Cardiac muscle cell (in vitro differentiated cells and primary cell): ENCODE data around the gene FOXRED1. TPM values are rescaled to one million over a fixed set of nuclear protein-coding genes. Genes with fewer than 3 reads are reported as not detected.
"Not testable (repeated sequence)": the region's sequence is repeated elsewhere in the genome, so short reads cannot be mapped to it uniquely, and the experiment has no call there.

Experiments used
- DNase-seq, 2 donors: peaks; one replicate each; pipeline versions ENCODE4 v3.0.0 to v3.0.0-alpha.2; 2010 to 2017; ENCODE audit warnings: low read depth in 1 of 2, low spot score in 1 of 2
- H3K27ac ChIP-seq: fragments of 200-600 bp; sonication (generic); 2 replicates; pipeline ENCODE4 v1.5.1; 2016
- H3K27me3 ChIP-seq: fragments of 200-600 bp; sonication (generic); 2 replicates; pipeline ENCODE4 v1.6.0; 2016; ENCODE audit warnings: control low read depth
- H3K36me3 ChIP-seq: fragments of 200-600 bp; sonication (generic); 2 replicates; pipeline ENCODE4 v1.5.1; 2016; ENCODE audit warnings: control low read depth
- H3K4me1 ChIP-seq: fragments of 200-600 bp; sonication (generic); 2 replicates; pipeline ENCODE4 v1.8.1; 2017; ENCODE audit warnings: low read depth, mild to moderate bottlenecking, mixed run types
- H3K4me3 ChIP-seq: fragments of 200-600 bp; sonication (generic); 2 replicates; pipeline ENCODE4 v1.5.1; 2016; ENCODE audit warnings: mild to moderate bottlenecking
- H3K9me3 ChIP-seq: fragments of 200-600 bp; sonication (generic); 2 replicates; pipeline ENCODE4 v1.5.1; 2017; ENCODE audit warnings: low read depth, mild to moderate bottlenecking, control low read depth
- polyA plus RNA-seq: library from polyadenylated mRNA; unstranded; fragments of >200 nt; fragmentation: Nextera tagmentation; extraction: Ambion mirVana; gene quantifications from 2 replicates; pipeline ENCODE4 v1.2.1, GENCODE V29; 2016
- total RNA-seq: library from RNA; depleted of rRNA; stranded (reverse); fragments of >200 nt; gene quantifications from 2 replicates; pipeline ENCODE4 v1.2.3, GENCODE V29; 2016
- TF ChIP-seq, protein P1 (sequence below): IDR thresholded peaks from 2 replicates; pipeline ENCODE4 v1.5.1; 2012; ENCODE audit warnings: low read depth, mild to moderate bottlenecking, low read length

Gene FOXRED1
- total and polyA plus RNA-seq, 2 experiments from 2014 or later, result 38.5 to 68.5 TPM

DNA sequence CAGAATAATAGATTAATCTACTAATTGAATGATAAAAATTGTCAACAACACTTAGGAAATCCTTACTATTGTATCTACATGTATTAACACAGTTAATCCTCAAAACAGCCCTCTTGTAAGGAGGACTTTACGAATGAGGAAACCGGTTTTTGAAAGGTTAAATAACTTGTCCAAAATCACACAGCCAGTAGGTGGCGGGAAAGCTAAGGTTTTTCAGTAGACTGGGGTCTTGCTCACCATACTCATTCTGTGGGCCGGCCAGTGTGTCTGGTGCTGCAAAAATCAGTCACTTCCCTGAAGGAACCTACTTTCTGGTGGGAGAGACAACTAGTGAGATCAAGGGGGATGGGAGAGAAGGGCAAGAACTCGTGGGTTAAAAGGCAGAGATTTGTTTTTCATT, 38.8 kb downstream of the FOXRED1 start:
- TF ChIP-seq, protein P1, sequence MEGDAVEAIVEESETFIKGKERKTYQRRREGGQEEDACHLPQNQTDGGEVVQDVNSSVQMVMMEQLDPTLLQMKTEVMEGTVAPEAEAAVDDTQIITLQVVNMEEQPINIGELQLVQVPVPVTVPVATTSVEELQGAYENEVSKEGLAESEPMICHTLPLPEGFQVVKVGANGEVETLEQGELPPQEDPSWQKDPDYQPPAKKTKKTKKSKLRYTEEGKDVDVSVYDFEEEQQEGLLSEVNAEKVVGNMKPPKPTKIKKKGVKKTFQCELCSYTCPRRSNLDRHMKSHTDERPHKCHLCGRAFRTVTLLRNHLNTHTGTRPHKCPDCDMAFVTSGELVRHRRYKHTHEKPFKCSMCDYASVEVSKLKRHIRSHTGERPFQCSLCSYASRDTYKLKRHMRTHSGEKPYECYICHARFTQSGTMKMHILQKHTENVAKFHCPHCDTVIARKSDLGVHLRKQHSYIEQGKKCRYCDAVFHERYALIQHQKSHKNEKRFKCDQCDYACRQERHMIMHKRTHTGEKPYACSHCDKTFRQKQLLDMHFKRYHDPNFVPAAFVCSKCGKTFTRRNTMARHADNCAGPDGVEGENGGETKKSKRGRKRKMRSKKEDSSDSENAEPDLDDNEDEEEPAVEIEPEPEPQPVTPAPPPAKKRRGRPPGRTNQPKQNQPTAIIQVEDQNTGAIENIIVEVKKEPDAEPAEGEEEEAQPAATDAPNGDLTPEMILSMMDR, result peak; percentile 64
- no peak overlapping the region for H3K27ac ChIP-seq
- no peak overlapping the region for H3K4me3 ChIP-seq
- H3K4me1 ChIP-seq, result peaks cover 4% of the 10 kb centered on the region
- no peaks in the 10 kb centered on the region for H3K36me3 ChIP-seq
- DNase-seq, result peak; percentile 66 to 76
- no peaks in the 10 kb centered on the region for H3K27me3 ChIP-seq
- no peaks in the 10 kb centered on the region for H3K9me3 ChIP-seq

DNA sequence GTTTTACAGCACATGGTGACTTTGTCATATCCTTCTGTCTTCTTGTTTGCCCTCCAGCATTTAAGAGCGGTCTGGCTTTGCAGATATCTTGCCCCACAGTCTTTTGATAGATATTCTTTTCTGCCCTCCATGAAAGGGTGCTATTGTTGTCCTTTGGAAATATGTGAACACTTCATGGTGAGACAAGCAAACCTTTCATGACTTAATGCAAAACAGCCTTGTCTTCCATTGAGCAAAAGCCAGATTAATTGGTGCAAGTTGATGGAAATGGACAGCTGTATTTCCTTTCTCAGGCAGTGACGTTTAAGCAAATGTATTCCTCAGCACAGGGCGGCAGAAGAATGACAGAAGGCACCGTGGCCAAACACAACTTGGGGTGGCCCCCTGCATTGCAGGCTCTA, 39.3 kb downstream of the FOXRED1 start:
- Histone ChIP-seq H3K27me3 (no peaks in the 10 kb centered on the region), H3K4me1 (peaks cover 4% of the 10 kb centered on the region), H3K27ac (no peak overlapping the region), H3K36me3 (no peaks in the 10 kb centered on the region), H3K4me3 (no peak overlapping the region), H3K9me3 (no peaks in the 10 kb centered on the region)
- DNase-seq, result no peak
- TF ChIP-seq, protein P1, result no peak

DNA sequence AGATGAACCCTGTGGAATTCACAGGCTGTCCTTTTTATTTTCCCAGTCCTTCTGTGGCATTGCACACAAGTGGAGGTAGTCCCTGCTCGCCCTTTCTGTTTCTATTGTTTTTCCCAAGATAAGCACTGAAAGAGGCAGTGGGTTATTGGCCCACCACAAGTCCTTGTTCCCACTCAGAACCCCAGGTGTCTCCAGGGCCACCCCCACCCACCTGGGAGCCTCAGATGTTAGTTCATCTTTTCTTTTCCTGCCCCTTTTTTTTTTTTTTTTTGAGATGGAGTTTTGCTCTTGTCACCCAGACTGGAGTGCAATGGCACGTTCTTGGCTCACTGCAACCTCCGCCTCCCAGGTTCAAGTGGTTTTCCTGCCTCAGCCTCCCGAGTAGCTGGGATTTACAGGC, 39.8 kb downstream of the FOXRED1 start:
- not testable (repeated sequence) for H3K27ac ChIP-seq, H3K27me3 ChIP-seq, DNase-seq, H3K4me1 ChIP-seq, H3K36me3 ChIP-seq, H3K9me3 ChIP-seq, H3K4me3 ChIP-seq

DNA sequence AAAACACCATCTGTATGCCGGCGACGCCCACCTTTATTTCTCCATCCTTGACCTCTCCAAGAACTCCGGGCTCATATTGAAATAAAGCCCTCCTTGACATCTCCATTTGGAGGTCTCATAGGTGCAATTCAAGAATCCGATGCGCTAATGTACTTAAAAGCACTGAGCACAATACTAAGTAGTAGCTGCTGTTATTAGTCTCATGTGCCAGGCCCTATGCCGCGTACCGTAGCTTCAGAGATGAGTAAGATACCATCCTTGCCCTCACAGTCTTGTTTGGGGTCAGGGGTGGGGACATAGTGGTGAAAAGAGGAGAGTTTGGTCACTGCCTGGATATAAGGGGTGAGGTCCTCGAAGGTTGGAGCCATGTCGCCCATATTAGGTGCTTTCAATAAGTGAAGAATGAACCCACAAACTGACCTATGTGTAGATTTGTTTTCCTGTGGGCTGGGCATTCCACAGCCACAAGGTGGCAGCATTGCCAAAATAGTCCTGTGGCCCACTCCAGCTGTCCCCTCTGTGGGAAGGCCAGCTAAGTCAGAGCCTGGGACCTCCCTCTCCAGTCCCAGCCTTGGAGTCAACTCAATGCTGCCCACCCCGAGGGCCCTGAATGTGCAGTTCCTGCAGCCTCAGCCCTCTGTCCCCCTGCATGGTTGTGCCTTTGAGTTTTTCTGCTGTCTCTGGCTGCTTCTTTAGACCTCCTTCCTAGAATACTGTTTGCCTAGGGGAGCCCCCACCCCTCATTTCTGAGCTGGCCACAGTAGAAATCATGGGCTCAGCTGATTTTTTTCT, 41.4 kb downstream of the FOXRED1 start:
- Histone ChIP-seq H3K4me3 (no peak overlapping the region), H3K27me3 (no peaks in the 10 kb centered on the region), H3K36me3 (no peaks in the 10 kb centered on the region), H3K4me1 (no peaks in the 10 kb centered on the region), H3K27ac (no peak overlapping the region), H3K9me3 (no peaks in the 10 kb centered on the region)
- DNase-seq, result peak; percentile 85
- TF ChIP-seq, protein P1, result peak; percentile 92

DNA sequence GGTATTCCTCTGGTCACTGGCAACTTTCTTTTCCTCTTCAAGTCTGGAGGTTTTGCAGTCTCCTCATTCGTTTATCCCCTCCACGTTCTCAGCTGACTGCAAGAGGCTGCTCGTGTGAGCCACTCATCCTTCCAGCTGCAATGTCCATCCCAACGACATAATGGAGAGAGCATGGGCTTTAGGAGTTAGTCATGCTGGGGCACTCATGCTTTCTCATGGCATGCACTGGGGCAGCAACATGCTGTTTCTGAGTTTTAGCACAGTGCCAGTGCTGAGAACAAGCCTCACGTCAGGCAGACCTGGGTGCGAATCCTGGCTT, 42.0 kb downstream of the FOXRED1 start:
- H3K4me1 ChIP-seq, result no peaks in the 10 kb centered on the region
- H3K27ac ChIP-seq, result no peak overlapping the region
- TF ChIP-seq, protein P1, result no peak
- no peak overlapping the region for H3K4me3 ChIP-seq
- H3K27me3 ChIP-seq, result no peaks in the 10 kb centered on the region
- DNase-seq, result no peak
- no peaks in the 10 kb centered on the region for H3K9me3 ChIP-seq
- no peaks in the 10 kb centered on the region for H3K36me3 ChIP-seq

DNA sequence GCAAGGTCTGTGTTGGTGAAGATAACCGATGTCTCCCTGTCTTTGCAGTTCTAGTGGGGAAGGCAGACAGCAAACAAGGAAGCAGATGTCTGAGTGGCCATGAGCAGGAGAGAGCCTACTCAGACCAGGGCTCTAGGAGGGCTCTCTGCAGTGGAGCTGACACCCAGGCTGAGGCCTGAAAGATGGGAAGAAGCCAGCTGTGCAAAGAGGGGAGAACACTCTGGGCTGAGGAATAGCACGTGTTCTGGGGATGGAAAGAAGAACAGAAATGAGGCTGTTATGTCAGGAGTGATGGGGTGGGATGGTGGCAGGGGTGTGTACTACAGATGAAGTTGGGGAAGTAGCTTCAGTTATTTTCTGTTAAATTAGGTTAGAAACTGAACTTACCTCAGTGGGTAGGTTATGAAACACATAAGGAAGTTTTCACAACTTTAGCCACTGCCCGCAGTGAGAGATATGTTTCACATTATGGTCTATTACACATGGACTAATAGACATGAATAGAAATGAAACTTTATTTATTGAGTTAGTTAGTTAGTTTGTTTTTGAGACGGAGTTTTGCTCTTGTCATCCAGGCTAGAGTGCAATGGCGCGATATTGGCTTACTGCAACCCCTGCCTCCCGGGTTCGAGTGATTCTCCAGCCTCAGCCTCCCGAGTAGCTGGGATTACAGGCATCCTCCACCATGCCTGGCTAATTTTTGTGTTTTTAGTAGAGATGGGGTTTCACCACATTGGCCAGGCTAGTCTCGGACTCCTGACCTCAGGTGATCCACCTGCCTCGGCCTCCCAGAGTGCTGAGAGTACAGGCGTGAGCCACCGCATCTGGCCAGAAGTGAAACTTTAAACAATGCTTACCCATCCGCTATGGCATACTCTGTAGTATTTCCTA, 42.7 kb downstream of the FOXRED1 start:
- no peak overlapping the region for H3K27ac ChIP-seq

More for the DNA sequence above, 42.7 kb downstream of the FOXRED1 start:
- no peak overlapping the region for H3K4me3 ChIP-seq
- no peaks in the 10 kb centered on the region for H3K9me3 ChIP-seq
- peak in 1 of 2 donors; percentile 31 for DNase-seq
- H3K36me3 ChIP-seq, result no peaks in the 10 kb centered on the region
- H3K4me1 ChIP-seq, result no peaks in the 10 kb centered on the region
- H3K27me3 ChIP-seq, result no peaks in the 10 kb centered on the region
- TF ChIP-seq, protein P1, result no peak
